SH-SY5Y (cell line): ENCODE data around the gene COQ8A.

Experiments
- GATA2 ChIP-seq: IDR thresholded peaks from 2 replicates; pipeline ENCODE4 v1.6.1; 2011; ENCODE audit warnings: mild to moderate bottlenecking, low read depth, low read length
- GATA3 ChIP-seq: IDR thresholded peaks from 2 replicates; pipeline ENCODE4 v1.6.1; 2011; ENCODE audit warnings: low read depth, mild to moderate bottlenecking, low read length, moderate library complexity

COQ8A gene

DNA sequence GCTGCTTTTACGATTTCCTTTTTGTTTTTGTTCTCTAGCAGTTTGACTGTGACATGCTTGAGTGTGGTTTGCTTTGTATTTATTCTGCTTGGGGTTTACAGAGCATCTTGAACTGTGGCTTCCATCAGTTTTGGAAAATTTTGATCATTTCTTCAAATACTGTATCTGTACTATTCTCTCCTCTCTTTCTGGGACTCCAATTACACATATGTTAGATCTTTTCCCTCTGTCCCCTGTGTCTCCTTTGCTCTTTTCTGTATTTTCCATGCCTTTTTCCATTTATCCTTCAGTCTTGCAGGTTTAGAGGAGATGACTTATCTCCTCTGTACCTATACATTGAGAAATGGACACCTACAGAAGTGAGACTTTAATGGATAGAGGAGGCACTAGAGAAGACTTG is 31.7 kb downstream of the COQ8A start:
- TF ChIP-seq GATA2 (no peak), GATA3 (no peak)

DNA sequence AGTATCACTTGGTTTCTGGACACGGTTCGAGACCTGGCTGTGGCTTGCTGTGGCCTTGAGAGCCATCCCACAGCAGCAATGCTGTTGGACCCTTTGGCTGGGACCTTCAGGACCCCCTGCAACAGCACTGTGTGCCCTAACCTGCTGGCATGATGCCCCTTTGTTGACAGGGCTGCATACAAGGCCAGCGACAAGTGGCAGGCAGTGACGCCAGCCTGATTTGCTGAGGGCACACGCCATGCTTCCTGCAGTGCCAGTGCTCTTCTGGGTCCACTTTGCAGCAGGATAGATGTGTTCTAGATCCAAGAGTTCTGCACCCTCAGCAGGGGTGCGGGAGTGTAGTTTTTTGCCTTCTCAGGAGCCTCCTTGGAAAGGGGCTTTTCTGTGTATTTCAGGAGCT is 32.8 kb downstream of the COQ8A start:
- no peak for TF ChIP-seq GATA3
- TF ChIP-seq GATA2: no peak

DNA sequence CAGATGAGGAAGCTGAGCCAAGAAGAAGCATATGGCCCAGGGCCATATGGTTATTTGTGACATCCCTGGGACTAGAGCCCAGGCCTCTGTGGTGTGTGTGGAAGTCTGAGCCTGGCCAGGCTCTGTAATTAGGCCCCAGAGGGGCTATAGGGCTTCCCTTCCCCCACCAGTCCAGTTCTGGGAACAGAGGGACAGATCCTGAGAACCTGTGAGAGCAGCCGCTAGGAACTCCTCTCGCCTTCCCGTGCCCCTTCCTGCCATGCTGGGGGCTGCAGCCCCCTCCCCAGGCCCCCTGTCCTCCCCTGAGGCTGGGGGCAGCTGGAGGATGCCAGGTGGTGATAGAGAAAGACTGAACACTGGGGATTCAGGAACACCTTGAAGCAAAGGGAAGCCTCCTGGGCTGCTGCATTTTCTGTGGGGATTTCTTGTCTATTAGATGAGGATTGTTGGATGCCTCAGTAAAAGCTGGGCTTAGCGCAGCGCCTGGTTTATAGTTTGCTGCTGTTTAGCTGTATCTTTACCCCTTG is 33.3 kb downstream of the COQ8A start:
- TF ChIP-seq GATA3 (no peak), GATA2 (no peak)

DNA sequence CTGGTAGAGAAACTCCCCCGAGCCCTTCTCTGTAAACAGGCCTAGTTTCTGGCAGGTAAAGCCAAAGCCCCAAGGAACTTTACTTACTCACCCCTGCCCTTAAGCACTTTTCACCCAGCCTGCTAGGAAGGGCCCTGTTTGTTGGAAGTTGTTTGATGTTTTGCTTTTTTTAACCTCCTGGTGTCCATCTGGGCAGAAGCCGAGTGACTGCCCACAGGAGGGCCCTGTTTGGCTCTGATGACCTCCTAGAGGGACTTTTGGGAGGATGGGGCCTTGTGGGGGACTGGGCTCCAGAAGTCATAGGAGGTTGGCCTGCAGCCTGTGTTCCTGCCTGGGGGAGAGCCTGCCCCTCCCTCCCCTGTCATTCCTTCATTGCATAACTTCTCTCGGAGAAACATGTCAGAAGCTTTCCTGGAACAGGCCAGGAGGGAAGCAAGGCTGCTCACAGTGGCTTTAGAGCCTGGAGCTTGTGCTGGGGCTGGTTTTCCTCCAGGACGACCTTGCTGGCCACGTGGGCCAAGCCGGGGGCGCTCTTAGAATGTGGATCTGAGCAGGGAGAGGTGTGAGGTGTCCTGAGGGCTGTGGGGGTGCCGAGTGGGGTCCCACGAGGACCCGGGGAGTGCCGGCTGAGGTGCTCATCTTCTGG is 33.9 kb downstream of the COQ8A start:
- TF ChIP-seq GATA2: no peak
- no peak for TF ChIP-seq GATA3

DNA sequence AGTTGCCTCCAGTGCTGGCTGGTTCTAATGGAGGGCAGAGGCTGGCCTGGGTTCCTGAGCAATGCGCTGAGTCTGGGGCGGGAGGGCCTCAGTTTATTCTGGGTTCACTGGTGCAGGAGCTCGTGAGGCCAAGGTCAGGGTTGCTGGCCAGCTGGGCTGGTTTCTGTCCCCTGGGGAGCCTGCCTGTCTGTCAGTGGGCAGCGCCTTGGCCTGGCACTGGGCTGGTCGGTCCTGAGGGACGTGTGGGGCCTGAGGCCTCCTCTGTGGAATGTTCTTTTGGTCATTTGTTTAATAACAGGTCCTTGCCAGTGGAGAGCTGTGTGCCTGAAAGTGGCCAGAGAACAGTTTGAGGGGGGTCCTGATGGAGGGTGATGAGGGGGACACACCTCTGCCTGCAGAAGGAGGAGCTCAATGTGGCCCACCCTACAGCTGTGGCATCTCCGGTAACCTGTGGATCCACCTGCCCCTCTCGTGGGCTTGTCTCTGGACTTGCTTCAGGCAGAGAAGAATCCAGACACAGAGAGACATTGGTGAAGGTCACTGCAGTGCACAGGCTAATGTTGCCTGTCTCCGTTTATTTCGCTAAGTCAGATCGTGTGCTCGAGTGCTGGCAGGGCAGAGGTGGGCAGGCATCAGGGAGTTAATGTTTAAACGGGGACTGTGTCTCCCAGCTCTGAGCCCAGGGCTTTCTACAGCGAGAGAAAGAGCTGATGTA is 34.6 kb downstream of the COQ8A start:
- no peak for TF ChIP-seq GATA3
- TF ChIP-seq GATA2: no peak

DNA sequence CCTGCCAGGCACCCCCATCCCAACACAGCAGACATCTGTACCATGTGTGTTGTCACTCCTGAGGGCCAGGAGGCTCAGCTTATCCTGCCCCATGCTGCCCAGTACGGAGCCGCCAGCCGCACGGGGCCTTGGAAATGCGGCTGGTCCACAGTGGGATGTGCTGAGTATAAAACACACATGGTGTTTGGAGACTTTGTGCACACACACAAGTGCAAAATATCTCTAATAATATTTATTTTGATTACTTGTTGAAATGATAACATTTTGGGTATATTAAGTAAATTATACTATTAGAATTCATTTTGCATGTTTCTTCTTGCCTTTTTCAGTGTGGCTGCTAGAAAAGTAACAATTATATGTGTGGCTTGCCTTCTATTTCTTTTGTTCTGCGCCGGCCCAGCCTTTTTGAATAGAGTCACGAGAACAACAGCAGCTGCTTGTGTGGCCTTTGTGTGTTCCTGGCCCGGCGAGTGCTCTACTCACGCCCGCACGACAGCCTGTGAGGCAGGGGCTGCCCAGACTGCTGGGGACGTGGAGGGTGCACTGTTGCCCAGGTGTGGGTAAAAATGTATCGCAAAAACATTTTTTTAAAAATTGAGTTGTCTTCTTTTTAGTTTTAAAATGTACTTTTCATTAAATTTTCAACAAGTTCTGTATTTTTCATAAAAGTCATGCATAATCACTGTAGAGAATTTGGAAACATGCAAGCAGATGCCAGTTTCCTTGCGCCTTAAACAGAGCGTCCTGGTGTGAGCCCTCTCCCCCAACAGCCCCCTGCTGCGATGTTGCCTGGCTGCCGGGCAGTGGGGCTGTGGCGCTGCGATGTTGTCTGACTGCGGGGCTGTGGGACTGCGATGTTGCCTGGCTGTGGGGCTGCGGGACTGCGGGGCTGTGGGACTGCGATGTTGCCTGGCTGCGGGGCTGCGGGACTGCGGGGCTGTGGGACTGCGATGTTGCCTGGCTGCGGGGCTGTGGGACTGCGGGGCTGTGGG is 35.5 kb downstream of the COQ8A start:
- TF ChIP-seq GATA3: no peak

DNA sequence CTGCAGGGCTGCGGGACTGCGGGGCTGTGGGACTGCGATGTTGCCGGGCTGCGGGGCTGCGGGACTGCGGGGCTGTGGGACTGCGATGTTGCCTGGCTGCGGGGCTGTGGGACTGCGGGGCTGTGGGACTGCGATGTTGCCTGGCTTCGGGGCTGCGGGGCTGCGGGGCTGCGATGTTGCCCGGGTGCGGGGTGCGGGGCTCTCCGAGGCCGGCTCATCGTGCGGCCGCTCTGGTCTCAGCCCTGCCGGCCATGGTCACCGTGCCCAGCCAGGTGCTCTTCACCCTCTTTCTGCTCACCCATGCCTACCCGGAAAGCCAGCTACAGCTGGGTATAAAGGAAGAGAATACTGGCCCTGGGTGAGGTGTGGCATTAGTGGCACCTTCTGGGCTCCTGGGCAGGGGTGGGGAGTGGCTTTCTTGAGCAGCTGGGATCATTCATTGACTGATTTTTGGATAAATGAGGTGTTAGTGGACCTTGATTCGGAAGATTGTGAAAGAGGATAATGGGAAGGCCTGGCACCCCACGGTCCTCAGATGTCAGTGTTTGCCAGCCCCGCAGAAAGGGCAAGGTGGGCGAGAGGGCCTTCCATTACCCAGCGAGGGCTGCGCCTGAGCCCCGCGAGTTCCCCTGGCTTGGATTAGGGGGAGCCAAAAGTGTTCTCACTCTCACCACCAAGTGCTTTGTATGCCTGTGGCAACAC is 36.3 kb downstream of the COQ8A start:
- TF ChIP-seq GATA2 (no peak), GATA3 (no peak)

DNA sequence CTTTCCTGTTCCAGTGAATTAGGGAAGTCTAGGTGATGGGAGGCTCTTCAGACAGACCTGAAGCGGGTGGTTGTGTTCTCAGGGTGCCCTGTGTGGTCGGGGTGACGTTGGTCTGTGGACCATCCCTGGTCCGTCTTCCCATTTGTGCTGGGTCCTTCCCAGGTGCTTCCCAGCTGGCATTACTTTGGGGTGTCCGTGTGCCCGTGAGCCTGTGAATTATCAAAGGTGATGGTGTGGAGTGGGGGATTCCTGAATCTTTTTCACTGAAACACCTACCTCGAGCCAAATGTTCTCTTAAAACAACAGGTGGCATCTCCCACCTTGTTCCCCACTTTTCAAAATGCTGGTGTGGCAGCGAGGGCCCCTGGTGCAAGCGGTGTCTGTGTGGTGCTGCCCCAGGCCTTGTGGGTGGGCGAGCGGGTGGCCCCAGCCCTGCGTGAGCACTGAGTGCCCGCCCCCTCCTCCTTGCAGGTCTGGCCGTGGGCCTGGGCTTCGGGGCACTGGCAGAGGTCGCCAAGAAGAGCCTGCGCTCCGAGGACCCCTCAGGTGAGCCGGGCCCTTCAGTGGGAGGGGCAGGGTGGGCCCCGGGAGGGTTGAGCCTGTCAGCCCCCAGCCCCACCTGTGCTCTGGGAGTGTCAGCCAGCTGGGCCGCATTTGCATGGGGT is 37.0 kb downstream of the COQ8A start:
- TF ChIP-seq GATA2: no peak
- no peak for TF ChIP-seq GATA3

DNA sequence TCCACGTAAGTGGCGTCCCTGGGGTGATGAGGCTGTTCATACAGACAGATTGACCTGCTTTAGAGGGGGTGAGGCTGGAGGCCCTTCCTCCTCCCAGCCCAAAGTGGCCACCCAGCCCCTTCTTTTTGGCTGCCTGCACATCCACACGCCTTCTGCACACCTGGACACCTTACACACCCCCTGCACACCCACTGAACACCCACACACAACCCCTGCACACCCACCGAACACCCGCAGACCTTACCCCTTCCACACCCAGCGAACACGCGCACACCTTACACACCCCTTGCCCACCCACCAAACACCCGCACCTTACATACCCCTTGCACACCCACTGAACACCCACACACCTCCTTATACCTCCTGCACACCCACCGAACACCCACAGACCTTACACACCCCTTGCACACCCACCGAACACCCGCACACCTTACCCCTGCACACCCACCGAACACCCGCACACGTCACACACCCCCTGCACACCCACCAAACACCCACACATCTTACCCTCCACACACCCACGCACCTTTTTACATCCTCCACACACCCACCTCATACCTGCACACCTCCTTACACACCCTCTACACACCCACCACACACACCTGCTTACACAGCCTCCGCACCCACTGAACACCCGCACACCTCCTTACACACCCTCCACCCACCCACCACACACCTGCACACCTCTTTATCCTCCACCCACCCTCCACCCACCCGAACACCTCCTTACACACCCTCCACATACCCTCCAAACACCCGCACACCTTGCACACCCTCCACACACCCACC is 37.7 kb downstream of the COQ8A start:
- TF ChIP-seq GATA3 (no peak), GATA2 (no peak)

DNA sequence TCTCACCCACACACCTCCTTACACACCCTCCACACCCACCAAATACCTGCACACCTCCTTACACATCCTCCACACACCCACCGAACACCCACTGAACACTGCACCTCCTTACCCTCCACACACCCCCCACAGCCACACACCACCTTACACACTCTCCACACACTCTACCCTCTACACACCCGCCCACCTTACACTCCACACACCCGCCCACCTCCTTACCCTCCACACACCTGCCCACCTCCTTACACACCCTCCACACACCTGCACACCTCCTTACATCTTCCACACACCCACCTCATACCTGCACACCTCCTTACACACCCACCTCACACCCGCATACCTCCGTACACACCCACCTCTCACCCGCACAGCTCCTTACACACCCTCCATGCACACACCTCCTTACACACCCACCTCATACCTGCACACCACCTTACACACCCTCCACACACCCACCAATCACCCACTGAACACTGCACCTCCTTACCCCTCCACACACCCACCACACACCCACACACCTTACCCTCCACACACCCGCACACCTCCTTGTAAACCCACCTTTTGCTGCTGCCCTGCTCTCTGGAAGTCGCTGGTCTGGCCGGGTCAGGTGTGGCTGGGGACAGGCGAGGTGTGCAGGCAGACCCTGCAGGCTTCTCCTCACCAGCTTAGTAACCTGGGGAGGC is 38.5 kb downstream of the COQ8A start:
- TF ChIP-seq GATA2 (no peak), GATA3 (no peak)

DNA sequence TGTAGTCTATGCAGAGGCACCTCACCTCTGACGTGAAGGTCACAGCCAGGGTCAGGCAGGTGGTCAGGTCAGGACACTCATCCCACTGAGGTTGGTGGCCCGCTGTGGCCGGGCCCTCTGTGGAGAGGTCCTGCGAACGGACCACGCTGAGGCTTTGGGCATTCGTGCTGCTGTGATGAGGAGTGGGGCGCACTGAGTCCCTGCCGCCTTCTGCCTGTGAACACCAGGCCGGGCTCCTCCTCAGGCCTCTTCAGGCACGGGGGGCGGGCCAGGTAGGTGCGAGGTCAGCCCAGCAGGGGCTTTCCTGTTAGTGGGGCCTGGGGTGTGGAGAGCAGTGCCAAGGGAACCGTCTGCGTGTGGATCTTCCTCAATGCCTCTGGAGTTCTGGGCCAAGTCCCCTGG is 39.0 kb downstream of the COQ8A start:
- TF ChIP-seq GATA3: no peak
- no peak for TF ChIP-seq GATA2

DNA sequence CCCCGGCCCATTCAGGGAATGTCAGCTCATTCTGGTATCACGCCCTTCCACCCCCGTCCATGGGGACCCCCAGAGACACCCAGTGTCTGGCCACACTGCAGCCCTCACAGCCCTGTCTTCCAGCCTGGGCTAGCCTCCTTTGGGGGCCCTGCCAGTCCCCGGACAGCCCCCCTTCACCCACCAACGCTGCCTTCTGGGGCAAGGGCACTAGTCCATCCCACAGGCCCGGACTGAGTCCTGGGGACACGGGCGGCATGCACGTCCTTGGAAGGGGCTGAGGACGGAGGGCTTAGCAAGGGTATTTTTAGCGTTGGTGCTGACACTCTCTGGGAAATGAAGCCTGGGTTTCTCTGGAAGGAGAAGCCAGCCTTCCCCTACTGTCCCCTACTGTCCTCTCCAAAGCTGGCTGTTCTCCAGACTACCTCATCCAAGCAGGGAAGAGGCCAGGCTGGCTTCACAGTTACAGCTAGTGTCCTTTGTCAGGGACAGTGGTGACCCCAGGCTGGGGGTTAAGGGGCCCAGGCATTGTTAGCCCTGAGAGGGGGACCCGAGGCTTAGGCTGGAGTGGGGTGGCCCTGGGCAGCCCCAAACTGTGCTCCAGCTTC is 39.5 kb downstream of the COQ8A start:
- TF ChIP-seq GATA2 (no peak), GATA3 (no peak)
